Activated naive CD8-positive, alpha-beta T cell treated with anti-CD3 and anti-CD28 coated beads, Interleukin-2, amount 10 ng/mL, durations not matched to agents 7 days and 5 days (primary cell): ENCODE results near the gene CEP104. TPM values are rescaled to one million over a fixed set of nuclear protein-coding genes. Genes with fewer than 3 reads are reported as not detected.

Experiments
- ATAC-seq: fragments of 150-1000 bp; cut with Tn5 transposase; one replicate; pipeline ENCODE4 v1.10.0; 2021; ENCODE audit warnings: low read depth, moderate library complexity
- POLR2A ChIA-PET: fragments of 350-600 bp; sonication (Branson Sonifier 250); formaldehyde crosslinking; loops from one replicate; lab custom pipeline; 2021; ENCODE audit warnings: antibody characterized with exemption; lab: Charles Lee
- DNase-seq: peaks from one replicate; pipeline ENCODE4 v3.0.0; 2021
- H3K27ac Mint-ChIP-seq: one replicate; pipeline ENCODE4 v1.8.0; 2022; ENCODE audit warnings: mild to moderate bottlenecking, mixed read lengths
- H3K27me3 Mint-ChIP-seq: one replicate; pipeline ENCODE4 v1.8.0; 2022; ENCODE audit warnings: mild to moderate bottlenecking, moderate library complexity, mixed read lengths
- H3K36me3 Mint-ChIP-seq: one replicate; pipeline ENCODE4 v1.8.0; 2021; ENCODE audit warnings: mild to moderate bottlenecking, mixed read lengths
- H3K4me1 Mint-ChIP-seq: one replicate; pipeline ENCODE4 v1.8.0; 2021; ENCODE audit warnings: mixed read lengths
- H3K4me3 Mint-ChIP-seq: one replicate; pipeline ENCODE4 v1.8.0; 2022; ENCODE audit warnings: mild to moderate bottlenecking, moderate library complexity, mixed read lengths
- H3K9me3 Mint-ChIP-seq: one replicate; pipeline ENCODE4 v1.8.0; 2021; ENCODE audit warnings: mixed read lengths
- total RNA-seq, 2 experiments: library from RNA; stranded (reverse); gene quantifications; one replicate each; pipeline ENCODE4 v1.2.3, GENCODE V29; 2021

Gene CEP104
- total RNA-seq, 2 experiments from 2014 or later, result 44.6 to 46.9 TPM

- DNase-seq, result no peak
- H3K36me3 Mint-ChIP-seq, result peaks cover 4% of the 10 kb centered on the region
- no peak for ATAC-seq
- POLR2A ChIA-PET, result no interaction called here
- no peak overlapping the region for H3K27ac Mint-ChIP-seq
- H3K4me3 Mint-ChIP-seq, result no peak overlapping the region
- peaks cover 12% of the 10 kb centered on the region for H3K4me1 Mint-ChIP-seq
- no peaks in the 10 kb centered on the region for H3K9me3 Mint-ChIP-seq
- no peaks in the 10 kb centered on the region for H3K27me3 Mint-ChIP-seq
Observed at GRCh38 chr1:3851292-3851691, 5.7 kb downstream of the CEP104 start.

- Mint-ChIP-seq H3K9me3 (no peaks in the 10 kb centered on the region), H3K27me3 (no peaks in the 10 kb centered on the region), H3K36me3 (peaks cover 4% of the 10 kb centered on the region)
Observed at GRCh38 chr1:3850857-3851256, 6.2 kb downstream of the CEP104 start.

GRCh38 chr1:3847081-3847480 is 9.9 kb downstream of the CEP104 start:
- no peak overlapping the region for H3K4me3 Mint-ChIP-seq
- DNase-seq, result no peak
- POLR2A ChIA-PET, result no interaction called here
- ATAC-seq, result no peak
- H3K27ac Mint-ChIP-seq, result peak overlapping the region; percentile 42
- H3K27me3 Mint-ChIP-seq, result no peaks in the 10 kb centered on the region
- no peaks in the 10 kb centered on the region for H3K9me3 Mint-ChIP-seq
- peaks cover 19% of the 10 kb centered on the region for H3K36me3 Mint-ChIP-seq
- H3K4me1 Mint-ChIP-seq, result no peaks in the 10 kb centered on the region

More at GRCh38 chr1:3850857-3851256, 6.2 kb downstream of the CEP104 start:
- Mint-ChIP-seq H3K4me3 (no peak overlapping the region), H3K4me1 (peaks cover 8% of the 10 kb centered on the region), H3K27ac (no peak overlapping the region)
- no peak for ATAC-seq
- no peak for DNase-seq
- POLR2A ChIA-PET, result no interaction called here

DNA sequence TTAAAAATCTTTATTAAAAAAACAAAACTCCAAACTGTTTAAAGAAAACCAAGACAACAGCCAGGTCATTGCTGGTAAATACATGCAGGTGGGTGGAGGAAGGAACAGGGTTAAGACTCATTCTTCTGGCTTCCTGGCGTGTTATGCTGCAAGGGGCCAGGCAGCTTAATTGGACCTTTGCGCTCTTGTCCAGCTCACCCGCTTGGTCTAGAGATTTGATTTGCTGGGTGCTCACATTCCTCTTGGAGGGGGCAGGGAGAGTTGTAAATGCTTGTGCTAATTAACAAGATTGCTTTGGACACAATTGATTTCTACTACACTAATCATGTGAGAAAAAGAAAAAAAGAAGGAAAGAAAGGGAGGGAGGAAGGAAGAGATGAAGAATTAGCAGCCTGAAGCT is 10.5 kb downstream of the CEP104 start:
- POLR2A ChIA-PET, result no interaction called here
- ATAC-seq (no peak), DNase-seq (no peak)
- Mint-ChIP-seq H3K27ac (no peak overlapping the region), H3K27me3 (no peaks in the 10 kb centered on the region), H3K4me1 (no peaks in the 10 kb centered on the region), H3K36me3 (peaks cover 22% of the 10 kb centered on the region), H3K9me3 (no peaks in the 10 kb centered on the region), H3K4me3 (no peak overlapping the region)

DNA sequence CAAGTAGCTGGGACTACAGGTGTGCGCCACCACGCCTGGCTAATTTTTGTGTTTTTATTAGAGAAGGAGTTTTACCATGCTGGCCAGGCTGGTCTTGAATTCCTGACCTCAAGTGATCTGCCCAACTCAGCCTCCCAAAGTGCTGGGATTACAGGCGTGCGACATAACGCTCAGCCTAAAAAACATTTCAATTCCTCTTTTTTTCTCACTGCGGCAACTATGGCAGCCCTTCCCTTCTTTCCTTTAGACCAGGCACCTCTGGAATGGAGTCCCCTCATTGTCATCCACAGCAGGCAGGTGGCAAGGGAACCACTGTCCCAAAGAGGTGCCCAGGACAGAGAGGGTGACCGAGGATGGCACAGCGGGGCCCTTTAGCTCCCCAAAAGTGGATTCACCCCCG is 14.1 kb downstream of the CEP104 start:
- no peak overlapping the region for H3K4me3 Mint-ChIP-seq
- no peak overlapping the region for H3K27ac Mint-ChIP-seq
- H3K36me3 Mint-ChIP-seq, result peaks cover 38% of the 10 kb centered on the region
- ATAC-seq (no peak), DNase-seq (no peak)
- H3K4me1 Mint-ChIP-seq, result no peaks in the 10 kb centered on the region
- H3K9me3 Mint-ChIP-seq, result no peaks in the 10 kb centered on the region
- H3K27me3 Mint-ChIP-seq, result no peaks in the 10 kb centered on the region
- POLR2A ChIA-PET, result no interaction called here

- POLR2A ChIA-PET, result no interaction called here
- Mint-ChIP-seq H3K27me3 (no peaks in the 10 kb centered on the region), H3K9me3 (peaks cover 7% of the 10 kb centered on the region), H3K4me3 (no peak overlapping the region), H3K27ac (no peak overlapping the region), H3K4me1 (no peaks in the 10 kb centered on the region), H3K36me3 (peaks cover 50% of the 10 kb centered on the region)
- DNase-seq, result no peak
- no peak for ATAC-seq
Observed at GRCh38 chr1:3841491-3841890, 15.5 kb downstream of the CEP104 start.

DNA sequence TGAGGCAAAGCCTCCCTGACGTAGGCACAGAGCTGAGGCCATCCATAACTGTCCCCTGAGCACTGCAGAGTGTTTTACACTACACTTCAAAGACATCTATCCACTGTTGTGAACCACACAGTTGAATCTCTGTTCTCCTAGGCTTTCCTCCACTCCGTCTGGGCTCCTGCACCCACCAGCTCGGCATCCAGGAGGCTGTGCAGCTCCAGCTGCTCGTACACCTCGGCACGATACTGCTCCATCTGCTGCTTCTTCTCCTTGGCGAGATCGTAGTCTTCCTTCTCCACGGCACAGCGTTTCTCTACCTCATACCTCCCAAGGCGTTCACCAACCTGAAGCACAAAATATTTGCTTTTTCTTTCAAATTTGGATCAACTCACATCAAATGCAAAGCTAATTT is 18.2 kb downstream of the CEP104 start:
- no peak for DNase-seq
- no peaks in the 10 kb centered on the region for H3K27me3 Mint-ChIP-seq

DNA sequence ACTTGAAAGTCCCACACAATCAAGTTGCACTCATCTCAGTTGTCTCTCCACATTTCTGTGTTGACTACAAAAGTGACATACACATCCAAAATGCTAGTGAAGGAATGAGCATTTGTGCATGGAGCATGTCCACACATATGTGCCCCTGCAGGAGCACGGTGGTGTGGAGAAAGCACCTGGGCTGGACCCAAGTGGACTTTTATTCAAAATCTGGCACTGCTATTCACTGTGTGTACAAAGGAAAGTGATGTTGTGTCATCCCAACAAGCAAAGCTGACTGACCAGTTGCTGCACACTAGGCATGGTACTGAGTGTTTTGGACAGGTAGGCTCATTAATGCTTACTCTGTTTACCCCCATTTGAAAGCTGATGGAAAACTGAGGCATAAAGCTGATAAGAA is 19.3 kb downstream of the CEP104 start:
- H3K4me3 Mint-ChIP-seq, result no peak overlapping the region
- peaks cover 7% of the 10 kb centered on the region for H3K9me3 Mint-ChIP-seq
- POLR2A ChIA-PET, result no interaction called here
- peaks cover 47% of the 10 kb centered on the region for H3K36me3 Mint-ChIP-seq
- ATAC-seq (no peak), DNase-seq (no peak)
- no peaks in the 10 kb centered on the region for H3K27me3 Mint-ChIP-seq
- H3K4me1 Mint-ChIP-seq, result no peaks in the 10 kb centered on the region
- H3K27ac Mint-ChIP-seq, result no peak overlapping the region

More for the DNA sequence above, 18.2 kb downstream of the CEP104 start:
- no peaks in the 10 kb centered on the region for H3K4me1 Mint-ChIP-seq
- no peak overlapping the region for H3K4me3 Mint-ChIP-seq
- POLR2A ChIA-PET, result no interaction called here
- no peak overlapping the region for H3K27ac Mint-ChIP-seq
- ATAC-seq, result no peak
- peaks cover 7% of the 10 kb centered on the region for H3K9me3 Mint-ChIP-seq
- H3K36me3 Mint-ChIP-seq, result peaks cover 54% of the 10 kb centered on the region

DNA sequence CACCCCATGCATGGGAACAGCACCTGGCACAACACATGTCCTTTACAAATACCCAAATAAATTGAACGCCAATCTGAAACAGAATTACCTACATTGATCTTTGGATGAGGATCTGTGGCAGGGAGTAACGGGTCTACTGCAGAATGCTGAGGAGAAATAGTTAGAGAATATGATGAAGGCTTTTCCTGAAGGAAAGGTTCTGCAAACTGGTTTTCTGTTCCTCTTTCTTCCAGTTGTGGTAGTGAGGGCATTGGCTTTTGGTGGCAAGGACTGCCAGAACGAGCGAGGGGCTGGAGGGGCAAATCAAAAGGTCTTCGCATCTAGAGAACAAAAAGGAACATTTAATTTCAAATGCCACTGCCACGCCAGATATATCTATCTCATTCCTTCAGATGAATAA is 19.8 kb downstream of the CEP104 start:
- ATAC-seq (no peak), DNase-seq (no peak)
- POLR2A ChIA-PET, result no interaction called here
- Mint-ChIP-seq H3K4me1 (no peaks in the 10 kb centered on the region), H3K4me3 (no peak overlapping the region), H3K27ac (no peak overlapping the region), H3K9me3 (peaks cover 7% of the 10 kb centered on the region), H3K36me3 (peaks cover 48% of the 10 kb centered on the region), H3K27me3 (no peaks in the 10 kb centered on the region)

GRCh38 chr1:3836421-3836820 is 20.6 kb downstream of the CEP104 start:
- DNase-seq (no peak), ATAC-seq (no peak)
- Mint-ChIP-seq H3K27me3 (no peaks in the 10 kb centered on the region), H3K4me1 (no peaks in the 10 kb centered on the region), H3K27ac (no peak overlapping the region), H3K4me3 (no peak overlapping the region), H3K36me3 (peaks cover 48% of the 10 kb centered on the region), H3K9me3 (peaks cover 7% of the 10 kb centered on the region)
- POLR2A ChIA-PET, result no interaction called here

DNA sequence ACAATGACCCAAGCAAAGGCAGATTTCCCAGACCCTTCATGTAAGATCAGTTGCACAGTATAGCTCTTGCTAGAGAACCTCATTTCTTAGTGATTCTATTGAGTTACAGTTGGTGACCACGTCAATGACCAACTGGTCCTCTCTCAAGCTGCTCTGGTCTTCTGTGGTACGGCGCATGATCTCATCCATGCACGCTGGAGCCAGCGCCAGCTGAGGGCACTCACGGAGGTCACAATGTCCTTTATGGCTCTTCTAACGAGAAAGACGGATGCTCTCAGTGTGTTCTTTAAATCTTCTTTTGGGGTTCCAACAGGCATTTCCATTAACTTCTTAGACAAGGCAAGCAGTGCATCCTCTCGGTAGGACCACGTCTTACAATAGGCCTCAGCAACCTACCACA is 22.3 kb downstream of the CEP104 start:
- POLR2A ChIA-PET, result no interaction called here
- Mint-ChIP-seq H3K4me3 (no peak overlapping the region), H3K36me3 (peaks cover 48% of the 10 kb centered on the region), H3K27me3 (no peaks in the 10 kb centered on the region), H3K27ac (no peak overlapping the region), H3K9me3 (peaks cover 7% of the 10 kb centered on the region), H3K4me1 (no peaks in the 10 kb centered on the region)
- ATAC-seq (no peak), DNase-seq (no peak)

DNA sequence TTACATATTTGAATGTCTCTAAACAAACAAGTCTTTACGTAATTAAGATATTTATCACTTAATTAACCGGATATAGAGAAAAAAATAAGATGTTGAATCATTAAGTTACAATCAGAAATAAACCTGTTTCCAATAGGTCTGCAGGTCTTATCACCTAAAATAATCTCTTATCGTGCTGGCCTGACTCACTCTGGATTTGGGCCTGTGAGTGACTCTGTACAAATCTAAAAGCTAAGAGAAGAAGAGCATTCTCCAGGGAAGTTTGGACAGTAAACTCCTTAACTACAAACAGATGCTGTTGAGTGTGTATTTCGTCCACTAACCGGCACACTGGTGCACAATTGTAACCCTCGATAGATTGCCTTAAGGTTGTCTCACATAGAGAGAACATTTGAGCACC is 25.3 kb downstream of the CEP104 start:
- Mint-ChIP-seq H3K36me3 (peaks cover 24% of the 10 kb centered on the region), H3K4me1 (no peaks in the 10 kb centered on the region), H3K27ac (no peak overlapping the region), H3K9me3 (no peaks in the 10 kb centered on the region), H3K4me3 (no peak overlapping the region), H3K27me3 (no peaks in the 10 kb centered on the region)
- no peak for ATAC-seq
- POLR2A ChIA-PET, result no interaction called here
- no peak for DNase-seq

DNA sequence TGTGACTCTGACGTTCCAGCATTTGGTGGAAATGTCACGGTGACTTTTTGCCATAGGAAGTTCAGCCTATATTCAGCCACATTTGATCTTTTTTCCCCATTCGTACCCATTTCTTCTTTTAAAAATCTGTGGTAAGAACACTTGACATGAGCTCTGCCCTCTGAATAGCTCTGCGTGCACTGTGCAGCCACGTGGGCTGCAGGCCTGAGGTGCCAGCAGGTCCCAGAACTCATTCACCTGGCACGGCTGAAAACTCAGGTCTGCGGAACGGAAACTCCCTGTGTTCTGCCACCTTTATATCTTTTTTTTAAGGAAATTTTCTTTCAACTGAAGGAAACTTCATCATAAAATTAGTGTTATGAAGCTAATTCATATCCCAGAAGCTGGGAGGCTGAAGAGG is 28.6 kb downstream of the CEP104 start:
- H3K4me3 Mint-ChIP-seq, result no peak overlapping the region
- H3K27me3 Mint-ChIP-seq, result no peaks in the 10 kb centered on the region
- H3K36me3 Mint-ChIP-seq, result peaks cover 15% of the 10 kb centered on the region
- no peak overlapping the region for H3K27ac Mint-ChIP-seq
- DNase-seq, result no peak
- no peaks in the 10 kb centered on the region for H3K4me1 Mint-ChIP-seq
- POLR2A ChIA-PET, result no interaction called here
- no peaks in the 10 kb centered on the region for H3K9me3 Mint-ChIP-seq
- no peak for ATAC-seq

GRCh38 chr1:3827813-3828307 is 29.2 kb downstream of the CEP104 start:
- no peak for DNase-seq
- ATAC-seq, result no peak
- POLR2A ChIA-PET, result no interaction called here
- Mint-ChIP-seq H3K4me3 (no peak overlapping the region), H3K9me3 (no peaks in the 10 kb centered on the region), H3K4me1 (no peaks in the 10 kb centered on the region), H3K27me3 (no peaks in the 10 kb centered on the region), H3K27ac (no peak overlapping the region), H3K36me3 (peaks cover 12% of the 10 kb centered on the region)

DNA sequence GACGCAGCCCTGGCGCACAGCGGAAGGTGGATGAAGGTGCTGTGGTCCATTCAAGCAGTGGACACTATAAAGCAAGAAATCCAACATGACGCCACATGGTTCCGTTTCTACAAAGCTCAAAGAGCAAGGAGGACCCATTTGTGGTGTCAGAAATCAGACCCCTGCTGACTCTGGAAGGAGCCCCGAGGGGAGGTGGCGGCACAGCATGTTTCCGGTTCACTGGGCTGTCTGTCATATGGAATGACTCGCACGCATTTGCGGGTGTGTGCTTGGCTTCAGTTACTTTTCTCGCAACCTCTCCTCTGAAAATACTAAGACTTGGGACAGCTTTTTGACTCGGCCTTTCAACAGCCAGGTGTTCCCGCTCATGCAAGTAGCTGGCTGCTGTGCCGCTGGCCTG is 31.7 kb downstream of the CEP104 start:
- Mint-ChIP-seq H3K4me1 (no peaks in the 10 kb centered on the region), H3K27ac (no peak overlapping the region), H3K4me3 (no peak overlapping the region), H3K36me3 (peaks cover 7% of the 10 kb centered on the region), H3K9me3 (no peaks in the 10 kb centered on the region), H3K27me3 (no peaks in the 10 kb centered on the region)
- POLR2A ChIA-PET, result no interaction called here
- no peak for DNase-seq
- no peak for ATAC-seq
